GM12891 (cell line): ENCODE data around the gene DNPH1.

Source experiments
- DNase-seq: peaks from one replicate; pipeline ENCODE4 v3.0.0; 2011; ENCODE audit warnings: low spot score; ENCODE audit not compliant: insufficient read length
- FAIRE-seq: peaks from 2 replicates; lab custom pipeline; 2011; peaks lifted over from hg19 to GRCh38; lab: Jason Lieb, UNC
- PAX5 ChIP-seq: IDR thresholded peaks from 2 replicates; pipeline ENCODE4 v1.6.1; 2011; ENCODE audit warnings: low read length, moderate library complexity, mild to moderate bottlenecking; ENCODE audit not compliant: insufficient read depth, severe bottlenecking
- POLR2A ChIP-seq: IDR thresholded peaks from 2 replicates; pipeline ENCODE4 v1.6.1; 2011; ENCODE audit warnings: low read depth, low read length, control low read depth
- POLR2AphosphoS5 ChIP-seq: IDR thresholded peaks from 2 replicates; pipeline ENCODE4 v1.6.1; 2011; ENCODE audit warnings: low read depth, low read length, control low read depth
- POU2F2 ChIP-seq: IDR thresholded peaks from 2 replicates; pipeline ENCODE4 v1.6.1; 2011; ENCODE audit warnings: low read depth, mild to moderate bottlenecking, control low read depth, low read length, moderate library complexity
- SPI1 ChIP-seq: IDR thresholded peaks from 2 replicates; pipeline ENCODE4 v1.6.1; 2011; ENCODE audit warnings: low read depth, low read length, control low read depth
- TAF1 ChIP-seq: IDR thresholded peaks from 2 replicates; pipeline ENCODE4 v1.6.1; 2011; ENCODE audit warnings: low read depth, low read length, control low read depth

DNPH1 gene

DNA sequence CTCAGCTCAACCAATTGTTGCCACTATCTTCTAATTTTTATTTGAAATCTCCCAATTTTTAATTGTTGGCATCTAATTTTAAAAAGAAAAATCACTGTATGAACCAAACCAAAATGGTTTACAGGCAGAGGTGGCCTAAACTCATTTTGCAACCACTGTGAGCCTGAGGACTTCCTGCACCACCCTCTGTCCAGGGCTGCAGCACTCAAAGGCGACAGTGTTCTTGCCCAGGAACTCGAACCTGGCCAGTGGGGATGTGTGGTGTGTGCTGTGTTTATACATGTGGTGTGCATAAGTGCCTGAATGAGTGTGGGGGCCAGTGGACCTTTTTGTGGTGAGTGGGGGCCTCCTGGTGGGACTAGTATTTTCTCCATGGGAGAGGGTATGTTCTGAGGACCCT is 44.4 kb upstream of the DNPH1 start:
- no peak for TF ChIP-seq POLR2AphosphoS5
- TF ChIP-seq POU2F2: no peak
- TF ChIP-seq POLR2A: no peak
- TF ChIP-seq TAF1: no peak
- TF ChIP-seq PAX5: no peak
- no peak for TF ChIP-seq SPI1
- FAIRE-seq: no peak

DNA sequence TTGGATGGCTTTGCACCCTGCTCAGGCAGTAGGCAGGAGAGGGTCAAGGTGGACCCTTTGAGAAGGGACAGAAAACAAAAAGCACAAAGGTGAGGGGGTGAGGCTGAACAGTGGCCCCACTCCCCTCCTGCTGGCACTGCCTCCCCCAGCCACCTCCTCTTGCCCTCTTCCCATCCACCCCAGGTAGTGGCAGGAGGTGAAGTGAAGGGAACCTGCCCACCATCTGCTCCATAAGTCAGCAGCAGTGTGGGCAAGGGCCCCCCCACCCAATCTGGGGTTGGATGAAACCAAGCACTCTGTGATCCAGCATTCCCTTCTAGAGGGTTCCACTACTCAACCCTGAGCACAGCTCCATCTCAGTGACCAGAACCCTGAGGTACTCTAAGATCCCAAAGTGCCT is 42.7 kb upstream of the DNPH1 start:
- no peak for FAIRE-seq
- DNase-seq: no peak
- TF ChIP-seq PAX5 (no peak), POLR2AphosphoS5 (no peak), POU2F2 (no peak), TAF1 (no peak), SPI1 (no peak), POLR2A (no peak)

More for the DNA sequence above, 44.4 kb upstream of the DNPH1 start:
- DNase-seq: no peak

DNA sequence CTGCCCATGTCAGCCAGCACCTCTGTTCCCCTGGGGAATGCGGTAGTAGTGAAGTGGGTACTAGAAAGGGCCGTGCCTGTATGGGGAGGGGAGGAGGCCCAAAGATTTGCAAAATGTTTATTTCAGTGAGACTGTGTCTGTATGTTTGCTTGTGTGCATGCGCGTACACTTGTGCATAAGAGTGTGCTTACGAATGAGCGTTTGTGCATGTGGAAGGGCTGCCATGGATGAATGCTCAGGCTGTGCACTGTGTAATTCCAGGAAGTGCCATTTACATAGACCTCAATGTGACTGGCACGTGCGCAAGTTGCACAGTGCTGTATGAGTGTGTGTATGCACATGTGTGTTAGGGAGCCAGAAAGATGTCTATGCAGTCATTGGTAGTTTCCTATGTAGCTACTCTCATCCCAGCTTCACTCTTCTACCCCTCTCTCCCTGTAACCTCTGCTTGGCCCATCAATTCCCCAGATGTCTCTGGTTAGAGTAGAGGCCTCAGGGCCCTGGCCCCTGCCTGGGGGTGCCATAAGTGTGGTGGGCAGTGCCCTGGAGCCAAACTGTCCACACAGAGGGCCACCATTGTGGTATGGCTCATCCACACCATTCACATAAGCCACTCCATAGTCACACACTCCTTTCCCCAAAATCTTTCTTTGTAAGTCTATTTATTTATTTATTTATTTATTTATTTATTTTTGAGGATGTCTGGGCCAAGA is 42.0 kb upstream of the DNPH1 start:
- peak; percentile 80 for FAIRE-seq
- TF ChIP-seq PAX5 (no peak), POLR2A (no peak), SPI1 (no peak), POU2F2 (no peak), POLR2AphosphoS5 (no peak), TAF1 (no peak)
- DNase-seq: no peak

DNA sequence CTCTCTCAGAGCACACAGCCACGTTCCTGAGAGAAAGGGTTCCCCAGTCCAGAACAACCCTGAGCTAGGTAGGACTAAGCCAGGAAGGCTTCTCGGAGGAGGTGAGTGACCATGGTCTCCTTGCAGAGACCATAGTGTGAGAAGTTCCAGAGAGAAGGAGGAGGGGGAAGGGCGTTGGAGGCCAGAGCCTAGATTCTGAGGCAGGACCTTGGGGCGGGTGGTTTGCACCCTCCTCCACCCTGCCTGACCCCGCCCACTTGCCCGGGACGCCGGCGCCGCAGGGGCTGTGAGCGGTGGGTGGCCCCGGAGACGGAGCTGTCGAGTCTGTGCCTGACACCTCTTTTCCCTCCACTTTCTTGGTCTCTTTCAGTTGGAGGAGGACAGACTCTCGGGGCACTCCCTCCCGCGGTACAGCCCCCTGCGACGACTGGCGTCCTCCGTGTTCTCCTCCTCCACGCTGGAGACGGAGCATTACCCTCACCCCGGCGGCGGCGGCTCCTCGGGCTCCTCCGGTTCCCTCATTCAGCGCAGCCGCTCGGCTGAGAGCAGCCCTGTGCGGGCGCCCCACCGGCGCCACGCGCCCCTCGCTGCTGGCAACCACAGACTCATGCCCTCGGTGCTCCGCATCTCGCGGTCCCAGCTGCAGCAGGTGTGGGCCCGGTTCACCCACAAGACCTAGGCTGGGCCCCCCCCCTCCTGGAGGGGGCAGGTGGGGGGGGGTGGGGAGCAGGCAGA is 40.2 kb upstream of the DNPH1 start:
- DNase-seq: no peak
- TF ChIP-seq POU2F2: no peak
- no peak for TF ChIP-seq PAX5
- TF ChIP-seq POLR2A: no peak
- TF ChIP-seq POLR2AphosphoS5: no peak
- TF ChIP-seq TAF1: no peak
- TF ChIP-seq SPI1: no peak
- peak; percentile 52 for FAIRE-seq

DNA sequence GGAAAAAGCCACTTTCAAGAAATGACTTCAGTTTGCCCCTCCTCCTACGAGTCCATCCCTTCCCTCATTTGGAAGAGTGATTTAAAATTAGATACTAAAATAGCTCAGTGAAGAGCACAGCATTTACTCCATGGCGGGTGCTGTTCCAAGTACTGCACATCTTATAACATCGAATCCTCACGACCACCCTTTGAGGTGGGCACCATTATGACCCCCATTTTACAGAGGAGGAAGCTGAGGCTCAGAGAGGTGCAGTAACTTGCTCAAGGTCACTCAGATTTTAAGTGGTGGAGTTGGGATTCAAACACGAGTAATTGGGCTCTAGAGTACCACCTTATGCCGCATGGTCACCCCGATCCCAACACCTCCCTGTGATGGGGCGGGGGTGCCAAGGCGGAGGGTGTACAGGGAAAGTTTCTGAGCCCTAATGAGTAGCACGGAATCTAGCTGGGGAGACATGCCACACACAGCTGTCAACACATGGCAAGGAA is 39.5 kb upstream of the DNPH1 start:
- DNase-seq (no peak), FAIRE-seq (no peak)

DNA sequence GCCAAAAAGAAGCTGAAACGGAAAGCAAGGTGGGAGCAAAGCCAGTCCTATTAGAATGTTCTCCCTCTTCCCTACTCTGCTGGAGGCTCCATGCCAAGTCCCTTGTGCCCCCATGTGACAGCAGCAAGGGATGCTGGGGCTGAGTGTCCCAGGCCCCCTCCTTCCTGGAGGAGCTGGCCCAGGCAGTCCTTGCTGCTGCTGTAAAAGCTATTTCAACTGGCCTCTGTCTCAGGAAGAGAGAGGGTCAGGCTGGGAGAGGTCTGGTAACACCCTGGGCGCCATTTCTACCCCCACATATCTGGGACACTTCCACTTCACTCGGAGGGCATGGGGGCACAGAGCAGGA is 39.0 kb upstream of the DNPH1 start:
- no peak for DNase-seq
- TF ChIP-seq POLR2A (no peak), SPI1 (no peak), PAX5 (no peak), TAF1 (no peak), POLR2AphosphoS5 (no peak), POU2F2 (no peak)
- FAIRE-seq: no peak

More for the DNA sequence above, 39.5 kb upstream of the DNPH1 start:
- TF ChIP-seq POU2F2 (no peak), PAX5 (no peak), POLR2A (no peak), POLR2AphosphoS5 (no peak), SPI1 (no peak), TAF1 (no peak)

DNA sequence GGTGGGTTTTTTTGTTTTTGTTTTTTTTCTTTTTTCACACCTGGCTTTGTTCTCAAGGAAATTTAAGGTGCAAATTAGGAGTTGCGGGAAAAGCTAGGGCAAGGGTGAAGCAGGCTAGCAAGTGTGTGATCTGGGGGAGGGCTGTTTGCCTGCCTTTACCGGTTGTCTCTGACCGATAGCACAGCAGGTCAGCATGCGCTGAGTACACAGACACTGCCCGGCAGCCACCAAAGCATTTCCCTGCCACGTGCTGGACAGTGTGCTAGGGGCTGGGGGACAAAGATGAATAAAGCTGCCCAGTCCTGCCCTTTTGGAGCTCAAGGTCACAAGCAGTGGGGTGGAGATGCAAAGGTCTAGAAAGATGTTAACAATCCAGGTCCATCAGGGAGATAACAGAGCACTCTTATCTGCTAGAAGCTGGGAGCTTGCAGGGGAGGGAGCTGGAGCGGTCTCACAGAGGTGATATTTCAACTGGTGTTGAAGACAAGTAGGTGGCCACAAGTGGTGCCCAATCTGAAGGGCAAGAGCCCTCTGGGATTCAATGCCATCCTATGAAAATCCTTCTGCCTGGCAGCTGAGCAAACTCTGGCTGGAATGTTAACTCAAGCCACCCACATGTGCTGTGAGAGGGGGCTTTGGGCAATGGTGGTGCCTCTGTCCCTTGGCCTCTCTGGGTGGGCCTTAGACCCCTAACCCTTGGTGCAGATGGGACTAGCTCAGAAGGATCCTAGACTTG is 38.5 kb upstream of the DNPH1 start:
- no peak for DNase-seq

DNA sequence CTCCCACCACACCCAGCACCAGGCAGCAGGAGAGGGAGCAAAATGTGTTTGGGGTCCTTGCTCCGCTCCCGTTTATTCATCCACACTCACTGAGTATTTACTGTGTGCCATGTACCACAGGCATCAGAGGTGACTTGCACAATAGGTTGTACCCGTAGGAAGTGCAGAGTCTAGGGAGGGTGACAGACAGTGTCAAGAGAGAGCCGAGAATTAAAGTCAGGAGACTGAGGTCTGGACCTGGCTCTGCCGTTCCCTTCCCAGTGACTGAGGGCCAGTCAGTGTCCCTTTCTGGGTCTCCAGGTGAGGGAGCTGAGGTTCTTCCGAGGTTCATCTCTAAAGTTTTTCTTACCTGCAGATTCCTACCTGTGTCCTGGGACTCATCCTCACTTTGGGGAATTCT is 36.3 kb upstream of the DNPH1 start:
- FAIRE-seq: no peak
- TF ChIP-seq TAF1: no peak
- TF ChIP-seq POLR2A: no peak
- TF ChIP-seq SPI1: no peak
- no peak for TF ChIP-seq POU2F2
- TF ChIP-seq PAX5: no peak
- TF ChIP-seq POLR2AphosphoS5: no peak

More for the DNA sequence above, 38.5 kb upstream of the DNPH1 start:
- TF ChIP-seq POU2F2 (no peak), TAF1 (no peak), POLR2A (no peak), POLR2AphosphoS5 (no peak), PAX5 (no peak), SPI1 (no peak)
- FAIRE-seq: no peak

DNA sequence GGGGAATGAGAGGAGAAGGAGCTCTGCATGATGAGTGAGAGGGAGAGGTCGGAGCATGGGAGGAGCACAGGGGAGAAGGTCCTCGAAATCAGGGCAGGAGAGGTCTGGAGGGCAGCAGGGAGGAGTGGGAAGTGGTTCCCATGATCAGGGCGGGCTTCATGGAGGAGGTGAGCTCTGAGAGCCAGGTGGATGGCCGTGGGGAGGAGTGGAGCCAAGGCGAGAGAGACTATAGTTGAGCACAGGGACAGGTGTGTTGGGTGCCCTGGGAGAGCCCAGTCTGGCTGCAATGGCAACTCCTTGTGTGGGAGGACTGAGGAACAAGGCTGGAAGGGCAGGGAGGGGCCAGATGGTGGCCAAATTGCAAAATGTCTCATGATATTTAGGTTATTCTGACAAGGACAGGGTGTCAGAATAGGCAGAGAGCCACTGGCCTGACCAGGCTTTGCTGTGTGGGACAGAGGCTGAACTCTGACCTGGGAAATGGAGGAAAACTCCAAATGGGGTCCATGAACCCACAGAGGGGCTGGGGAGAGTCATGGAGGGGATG is 35.4 kb upstream of the DNPH1 start:
- no peak for TF ChIP-seq POLR2AphosphoS5
- no peak for TF ChIP-seq SPI1
- no peak for TF ChIP-seq TAF1
- TF ChIP-seq POU2F2: no peak
- TF ChIP-seq POLR2A: no peak
- no peak for TF ChIP-seq PAX5
- no peak for FAIRE-seq
- no peak for DNase-seq

More for the DNA sequence above, 36.3 kb upstream of the DNPH1 start:
- DNase-seq: no peak
